DND-41 (cell line): ENCODE results near the gene FNDC7.

ENCODE experiments used
- ATAC-seq: fragments of 200-7000 bp; cut with Tn5 transposase; 3 replicates; pipeline ENCODE4 v1.9.1; 2021; ENCODE audit warnings: low read depth; ENCODE audit not compliant: insufficient read depth
- DNase-seq: peaks from one replicate; pipeline ENCODE4 v3.0.0-alpha.2; 2020
- H2AFZ ChIP-seq: 2 replicates; pipeline ENCODE4 v1.6.0; 2012; ENCODE audit warnings: low read depth, low read length
- H3K27ac ChIP-seq: 2 replicates; pipeline ENCODE4 v1.5.1; 2012; ENCODE audit warnings: low read length, inconsistent platforms
- H3K27me3 ChIP-seq: fragments of 200-600 bp; sonication (generic); 2 replicates; pipeline ENCODE4 v1.6.0; 2012; ENCODE audit warnings: low read length, mild to moderate bottlenecking, inconsistent platforms; ENCODE audit not compliant: insufficient read depth, poor library complexity
- H3K36me3 ChIP-seq: 2 replicates; pipeline ENCODE4 v1.5.1; 2012; ENCODE audit warnings: low read length, inconsistent platforms; ENCODE audit not compliant: insufficient read depth
- H3K4me1 ChIP-seq: 2 replicates; pipeline ENCODE4 v1.5.1; 2012; ENCODE audit warnings: mild to moderate bottlenecking, low read length; ENCODE audit not compliant: insufficient read depth
- H3K4me2 ChIP-seq: 2 replicates; pipeline ENCODE4 v1.6.0; 2012; ENCODE audit warnings: mild to moderate bottlenecking, moderate library complexity, low read length, inconsistent platforms; ENCODE audit not compliant: insufficient read depth
- H3K4me3 ChIP-seq, 2 experiments: fragments of 200-600 bp in 1 of 2; shearing (Covaris generic) in 1 of 2; 2 replicates each; pipeline ENCODE4 v1.5.1; 2012 to 2016; ENCODE audit warnings: inconsistent platforms in 2 of 2, low read length in 2 of 2, mild to moderate bottlenecking in 2 of 2, low read depth in 1 of 2, moderate library complexity in 1 of 2
- H3K79me2 ChIP-seq: 2 replicates; pipeline ENCODE4 v1.6.0; 2012; ENCODE audit warnings: low read length, inconsistent platforms; ENCODE audit not compliant: insufficient read depth
- H3K9ac ChIP-seq: 2 replicates; pipeline ENCODE4 v1.6.0; 2012; ENCODE audit warnings: low read depth, mild to moderate bottlenecking, inconsistent platforms, low read length, moderate library complexity
- H3K9me3 ChIP-seq: 2 replicates; pipeline ENCODE4 v1.5.1; 2012; ENCODE audit warnings: low read length, moderate library complexity, mild to moderate bottlenecking, inconsistent platforms; ENCODE audit not compliant: insufficient read depth, severe bottlenecking
- H4K20me1 ChIP-seq: 2 replicates; pipeline ENCODE4 v1.6.0; 2012; ENCODE audit warnings: low read length; ENCODE audit not compliant: insufficient read depth
- EZH2 ChIP-seq: IDR thresholded peaks from 3 replicates; pipeline ENCODE4 v1.6.1; 2012; ENCODE audit warnings: borderline replicate concordance, low read depth, mild to moderate bottlenecking, moderate library complexity, low read length, inconsistent platforms; ENCODE audit not compliant: severe bottlenecking
- TF ChIP-seq, protein P1 (sequence below): IDR thresholded peaks from 2 replicates; pipeline ENCODE4 v1.5.1; 2012; ENCODE audit warnings: borderline replicate concordance, low read length, moderate library complexity, mild to moderate bottlenecking; ENCODE audit not compliant: poor library complexity, severe bottlenecking; ENCODE audit errors: extremely low read depth

Gene FNDC7

DNA sequence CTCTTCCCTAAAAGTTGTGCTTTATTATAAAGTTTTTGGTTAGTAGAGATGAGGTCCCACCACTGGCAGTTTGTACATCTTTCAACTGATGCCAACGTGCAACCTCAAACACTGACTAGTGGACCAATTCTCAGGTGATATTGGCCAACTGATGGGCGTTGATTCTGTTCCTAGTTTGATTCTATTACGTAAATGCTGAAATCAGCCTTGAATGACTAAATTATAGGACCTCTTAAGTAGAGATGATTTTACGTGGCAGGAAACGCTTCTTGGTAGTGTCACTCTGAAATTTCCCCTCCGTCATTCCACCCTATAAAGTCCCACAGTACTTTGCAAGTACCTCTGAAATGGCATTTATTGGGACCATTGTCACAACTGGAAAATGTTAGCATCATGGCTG is 8.8 kb upstream of the FNDC7 start:
- TF ChIP-seq, protein P1, sequence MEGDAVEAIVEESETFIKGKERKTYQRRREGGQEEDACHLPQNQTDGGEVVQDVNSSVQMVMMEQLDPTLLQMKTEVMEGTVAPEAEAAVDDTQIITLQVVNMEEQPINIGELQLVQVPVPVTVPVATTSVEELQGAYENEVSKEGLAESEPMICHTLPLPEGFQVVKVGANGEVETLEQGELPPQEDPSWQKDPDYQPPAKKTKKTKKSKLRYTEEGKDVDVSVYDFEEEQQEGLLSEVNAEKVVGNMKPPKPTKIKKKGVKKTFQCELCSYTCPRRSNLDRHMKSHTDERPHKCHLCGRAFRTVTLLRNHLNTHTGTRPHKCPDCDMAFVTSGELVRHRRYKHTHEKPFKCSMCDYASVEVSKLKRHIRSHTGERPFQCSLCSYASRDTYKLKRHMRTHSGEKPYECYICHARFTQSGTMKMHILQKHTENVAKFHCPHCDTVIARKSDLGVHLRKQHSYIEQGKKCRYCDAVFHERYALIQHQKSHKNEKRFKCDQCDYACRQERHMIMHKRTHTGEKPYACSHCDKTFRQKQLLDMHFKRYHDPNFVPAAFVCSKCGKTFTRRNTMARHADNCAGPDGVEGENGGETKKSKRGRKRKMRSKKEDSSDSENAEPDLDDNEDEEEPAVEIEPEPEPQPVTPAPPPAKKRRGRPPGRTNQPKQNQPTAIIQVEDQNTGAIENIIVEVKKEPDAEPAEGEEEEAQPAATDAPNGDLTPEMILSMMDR: no peak
- no peak for TF ChIP-seq EZH2

DNA sequence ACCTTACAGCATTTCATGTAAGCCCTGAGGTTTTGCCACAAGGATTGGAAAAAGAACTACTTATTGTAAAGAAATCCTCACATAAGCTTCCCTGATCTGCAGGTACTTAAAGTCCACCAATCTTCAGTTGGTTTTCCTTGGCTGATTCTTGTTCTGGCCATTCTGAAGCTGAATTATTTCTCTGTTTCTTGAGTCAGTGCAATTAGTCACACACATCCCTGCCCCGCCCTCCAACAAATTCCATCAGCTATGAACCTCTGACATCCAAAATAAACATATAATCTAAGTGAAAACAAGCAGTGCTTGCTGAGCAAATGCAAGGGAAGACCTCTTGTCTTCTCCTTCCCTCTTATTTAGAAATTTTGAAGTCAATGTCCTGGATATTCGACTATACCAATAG is 8.2 kb upstream of the FNDC7 start:
- TF ChIP-seq, protein P1: no peak
- TF ChIP-seq EZH2: no peak
- DNase-seq: no peak
- Histone ChIP-seq H3K4me2 (no peak overlapping the region), H3K9ac (no peak overlapping the region), H3K4me3 (no peak overlapping the region), H2AFZ (no peak overlapping the region), H3K27me3 (no peaks in the 10 kb centered on the region), H3K36me3 (peaks cover 21% of the 10 kb centered on the region), H3K79me2 (no peaks in the 10 kb centered on the region), H3K4me1 (no peaks in the 10 kb centered on the region), H4K20me1 (peaks cover 8% of the 10 kb centered on the region; the same call in 1 of the 2 replicates), H3K27ac (no peak overlapping the region), H3K9me3 (no peaks in the 10 kb centered on the region)
- no peak for ATAC-seq

More for the DNA sequence above, 8.8 kb upstream of the FNDC7 start:
- H3K36me3 ChIP-seq: peaks cover 27% of the 10 kb centered on the region
- H3K79me2 ChIP-seq: no peaks in the 10 kb centered on the region
- peaks cover 14% of the 10 kb centered on the region; the same call in 1 of the 2 replicates for H4K20me1 ChIP-seq
- no peaks in the 10 kb centered on the region for H3K4me1 ChIP-seq
- no peak overlapping the region for H2AFZ ChIP-seq
- no peak overlapping the region for H3K27ac ChIP-seq
- H3K27me3 ChIP-seq: no peaks in the 10 kb centered on the region
- DNase-seq: no peak
- H3K9ac ChIP-seq: no peak overlapping the region
- no peaks in the 10 kb centered on the region for H3K9me3 ChIP-seq
- H3K4me2 ChIP-seq: no peak overlapping the region
- H3K4me3 ChIP-seq: no peak overlapping the region
- ATAC-seq: peak; percentile 8; the same call in 1 of the 3 replicates

DNA sequence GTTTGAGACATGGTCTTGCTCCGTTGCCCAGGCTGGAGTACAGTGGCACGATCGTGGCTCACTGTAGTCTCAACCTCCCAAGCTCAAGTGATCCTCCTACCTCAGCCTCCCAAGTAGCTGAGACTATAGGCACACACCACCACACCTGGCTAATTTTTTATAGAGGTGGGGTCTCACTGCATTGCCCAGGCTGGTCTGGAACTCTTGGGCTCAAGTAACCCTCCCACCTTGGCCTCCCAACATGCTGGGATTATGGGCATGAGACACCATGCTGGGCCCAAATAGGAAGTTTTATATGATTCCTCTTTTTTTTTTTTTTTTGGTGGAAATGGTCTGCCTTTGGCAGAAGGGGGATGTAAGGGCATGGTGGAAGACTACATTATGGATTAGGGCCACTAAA is 6.1 kb upstream of the FNDC7 start:
- H3K27me3 ChIP-seq: no peaks in the 10 kb centered on the region
- no peaks in the 10 kb centered on the region; the same call in 1 of the 2 replicates for H3K36me3 ChIP-seq
- H3K79me2 ChIP-seq: no peaks in the 10 kb centered on the region
- DNase-seq (no peak), ATAC-seq (no peak)
- no peak overlapping the region for H3K27ac ChIP-seq
- TF ChIP-seq, protein P1: no peak
- no peak for TF ChIP-seq EZH2
- no peak overlapping the region for H3K4me3 ChIP-seq
- H4K20me1 ChIP-seq: 0 out of 2 replicates have a peak, but pooled peaks cover 5% of the 10 kb centered on the region
- H3K4me1 ChIP-seq: no peaks in the 10 kb centered on the region
- H3K4me2 ChIP-seq: no peak overlapping the region
- H3K9ac ChIP-seq: no peak overlapping the region
- no peaks in the 10 kb centered on the region for H3K9me3 ChIP-seq
- no peak overlapping the region for H2AFZ ChIP-seq
